Uterus (tissue), 2 donors: ENCODE data around the gene IFNL4.
"Not testable (repeated sequence)": the region's sequence is repeated elsewhere in the genome, so short reads cannot be mapped to it uniquely, and the experiment has no call there.

Experiments
- CTCF ChIP-seq, 4 experiments: fragments of 200-600 bp in 2 of 4; fragments of 450-650 bp in 2 of 4; sonication (generic) in 2 of 4; IDR thresholded peaks; one replicate each; pipeline ENCODE4 v1.5.1; 2016 to 2019; ENCODE audit warnings: antibody characterized with exemption in 4 of 4, mild to moderate bottlenecking in 2 of 4, moderate library complexity in 1 of 4
- POLR2A ChIP-seq, 2 donors: fragments of 450-650 bp; IDR thresholded peaks; one replicate each; pipeline ENCODE4 v1.6.1; 2016; ENCODE audit warnings: antibody characterized with exemption in 2 of 2, mild to moderate bottlenecking in 1 of 2, moderate library complexity in 1 of 2

- TF ChIP-seq CTCF, POLR2A (IDR thresholded peaks at IDR 0.05): not testable (repeated sequence)
Measured at GRCh38 chr19:39269369-39269768, 20.7 kb upstream of the IFNL4 start.
